TTC549 (cell line): ENCODE results near the gene SYPL1.
"Not testable (repeated sequence)": the region's sequence is repeated elsewhere in the genome, so short reads cannot be mapped to it uniquely, and the experiment has no call there.

ENCODE experiments used
- FAIRE-seq: peaks from 2 replicates; lab custom pipeline; 2012; peaks lifted over from hg19 to GRCh38; lab: Jason Lieb, UNC

Gene SYPL1

DNA sequence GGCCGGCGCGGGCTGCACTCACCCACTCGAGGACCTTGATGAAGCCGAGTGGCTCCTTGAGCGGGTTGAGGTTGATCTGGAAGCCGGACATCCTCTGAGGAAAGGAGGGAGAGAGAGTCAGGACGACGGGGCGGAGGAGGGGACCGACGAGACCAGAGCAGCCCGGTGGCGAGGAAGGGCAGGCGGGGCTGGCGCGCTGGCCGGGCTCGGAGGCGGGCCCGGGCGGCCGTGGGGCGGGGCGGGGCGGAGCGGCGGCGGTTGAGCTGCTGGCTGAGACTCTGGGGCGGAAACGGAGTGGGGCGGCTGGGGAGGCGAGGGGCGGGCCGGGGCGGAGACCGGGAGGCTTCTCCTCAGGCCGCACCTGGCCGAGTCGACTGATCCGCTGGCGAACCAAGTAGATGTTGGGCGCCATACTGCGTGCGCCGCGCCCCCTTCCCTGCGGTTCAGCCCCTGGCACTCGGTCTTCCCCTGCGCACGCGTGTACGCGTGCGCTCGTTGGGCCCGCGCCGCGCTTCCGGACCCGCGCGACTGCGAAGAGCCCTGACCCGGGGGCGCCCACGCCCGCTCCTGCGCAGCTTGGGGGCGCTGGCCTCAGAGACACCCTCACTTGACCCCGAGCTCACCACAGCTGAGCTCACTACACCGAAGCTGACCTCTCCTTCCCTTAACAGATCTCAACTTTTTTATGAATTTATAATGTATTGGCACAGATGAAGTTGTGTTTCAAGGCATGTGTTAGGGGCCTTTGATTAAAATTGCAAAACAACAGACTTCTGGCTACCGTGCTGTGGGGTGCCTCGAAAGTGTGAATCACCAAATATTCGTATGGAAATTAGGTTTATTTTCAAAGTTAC is at the start of gene SYPL1:
Gene SYPL1 (minus strand): TSS at position 195 of the 854 bp plus-strand sequence. CDS start 104 bp downstream, at position 91.
- FAIRE-seq = no peak

DNA sequence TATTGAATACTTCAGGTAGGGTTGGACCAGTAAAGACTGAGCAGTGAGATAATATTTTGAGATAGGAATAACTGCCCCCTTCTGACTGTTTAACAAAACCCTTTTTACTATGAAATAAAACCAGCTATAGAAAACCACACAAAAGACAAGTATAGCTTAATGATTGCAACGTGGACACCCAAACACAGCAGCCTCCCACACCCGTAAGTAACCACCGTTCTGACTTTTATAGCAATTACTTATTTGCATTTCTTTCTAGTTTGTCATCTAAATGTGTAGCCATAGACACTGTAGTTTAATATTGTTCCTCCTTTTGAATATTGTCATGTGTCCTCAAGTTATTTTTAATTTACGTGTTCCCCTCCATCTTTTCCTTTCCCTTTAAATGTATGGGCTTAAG is 42.9 kb upstream of the SYPL1 start:
- no peak for FAIRE-seq

DNA sequence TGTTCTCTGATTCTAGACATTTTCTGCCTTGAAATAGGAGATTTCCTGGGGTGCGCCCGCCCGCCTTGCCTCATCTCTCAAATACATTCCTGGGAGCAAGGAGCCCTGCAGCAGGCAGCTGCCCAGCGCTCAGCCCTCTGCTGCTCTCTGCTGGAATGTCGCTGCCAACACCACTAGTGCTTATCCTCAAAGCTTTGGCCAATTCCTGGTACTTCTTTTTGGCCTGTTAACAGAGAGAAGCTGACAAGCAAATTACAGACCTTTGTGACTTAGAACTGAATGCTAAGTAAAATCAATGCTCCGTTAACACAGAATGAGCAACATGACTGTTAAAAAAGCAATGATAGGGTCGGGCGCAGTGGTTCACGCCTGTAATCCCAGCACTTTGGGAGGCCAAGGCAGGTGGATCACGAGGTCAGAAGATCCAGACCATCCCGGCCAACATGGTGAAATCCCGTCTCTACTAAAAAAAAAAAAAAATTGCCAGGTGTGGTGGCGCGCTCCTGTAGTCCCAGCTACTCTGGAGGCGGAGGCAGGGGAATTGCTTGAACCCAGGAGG is 41.9 kb upstream of the SYPL1 start:
- no peak for FAIRE-seq

DNA sequence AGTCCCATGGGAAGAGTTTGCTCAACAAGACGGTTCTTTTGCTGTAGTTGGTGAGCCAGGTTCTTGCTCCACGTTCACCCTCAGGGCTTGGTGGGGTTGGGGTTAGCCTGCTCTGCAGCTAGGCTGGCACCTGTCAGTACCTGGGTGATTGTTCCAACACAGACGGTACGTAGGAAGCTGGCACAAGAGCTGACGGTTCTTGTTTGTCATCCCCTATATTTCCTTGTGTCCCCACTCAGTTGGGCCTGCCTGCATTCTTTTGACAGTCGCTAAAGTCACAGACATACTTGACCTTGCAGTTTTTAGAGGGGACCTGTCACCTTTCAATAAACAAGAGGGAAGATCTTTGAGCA is 40.2 kb upstream of the SYPL1 start:
- no peak for FAIRE-seq

DNA sequence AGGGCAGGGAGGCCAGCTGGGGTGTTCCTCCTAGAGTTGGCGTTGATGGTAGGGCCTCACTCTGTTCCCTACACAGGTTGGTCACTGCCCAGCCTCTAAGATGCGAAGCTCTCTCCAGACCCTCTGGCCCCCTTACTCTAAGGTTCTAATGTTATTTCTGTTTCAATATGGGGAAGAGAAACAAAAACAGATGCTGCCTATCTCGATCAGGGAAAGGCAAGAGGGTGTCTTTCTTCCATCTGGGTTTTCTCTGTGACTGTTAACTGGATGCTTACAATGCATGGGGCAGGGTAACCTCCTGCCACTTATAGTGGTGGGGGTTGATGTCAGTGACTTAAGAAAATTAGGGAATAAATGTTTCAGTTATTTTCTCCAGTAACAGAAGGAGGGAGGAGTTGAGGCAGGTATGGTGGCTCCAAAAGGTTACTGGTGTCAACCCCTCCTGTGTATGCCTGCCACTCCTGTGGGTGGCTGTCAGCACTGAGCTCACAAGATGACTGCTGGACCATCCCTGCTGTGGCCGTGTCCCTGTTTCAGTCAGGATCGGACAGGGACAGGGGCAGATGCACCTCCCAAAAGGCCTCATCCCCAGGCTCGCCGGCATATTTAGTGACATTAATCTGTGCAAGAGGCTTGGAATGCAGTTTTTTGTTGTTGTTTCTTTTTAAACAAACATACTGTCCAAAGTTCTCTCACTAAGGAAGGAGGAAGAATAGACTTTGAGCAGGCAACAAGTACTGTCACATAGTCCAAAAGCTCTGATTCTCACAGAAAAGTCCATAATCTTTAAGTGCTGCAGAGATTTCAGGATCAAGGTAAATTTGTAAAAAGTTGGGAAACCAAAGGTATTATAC is 39.6 kb upstream of the SYPL1 start:
- FAIRE-seq = no peak

DNA sequence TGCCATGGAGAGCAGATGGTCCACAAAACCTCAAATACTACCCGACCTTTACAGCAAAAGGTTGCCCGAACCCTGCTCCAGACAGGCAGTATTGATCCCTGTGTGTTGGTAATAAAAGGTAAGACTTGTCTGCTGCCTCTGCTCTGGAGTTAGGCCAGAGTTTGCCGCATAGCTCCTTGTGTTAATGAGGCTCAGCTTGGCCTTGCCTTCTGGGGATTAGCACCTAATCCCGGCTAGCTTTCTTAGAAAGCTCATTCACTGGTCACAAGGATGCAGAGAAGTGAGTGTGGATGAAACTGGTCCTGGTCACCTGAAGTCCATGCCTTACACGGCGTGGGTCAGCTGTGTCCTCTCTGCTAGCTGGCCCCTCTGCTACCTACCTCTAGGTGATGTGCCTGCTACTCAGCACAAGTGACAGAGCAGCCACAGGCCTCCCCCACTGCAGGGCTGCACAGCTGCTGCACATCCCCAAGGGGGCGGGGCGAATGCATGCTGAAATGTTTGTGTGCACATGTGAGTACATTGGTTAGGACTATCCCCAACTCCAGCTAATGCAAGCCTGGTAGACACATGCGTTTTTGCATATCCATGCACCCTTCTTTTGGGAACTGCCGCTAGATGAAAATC is 31.7 kb upstream of the SYPL1 start:
- no peak for FAIRE-seq

DNA sequence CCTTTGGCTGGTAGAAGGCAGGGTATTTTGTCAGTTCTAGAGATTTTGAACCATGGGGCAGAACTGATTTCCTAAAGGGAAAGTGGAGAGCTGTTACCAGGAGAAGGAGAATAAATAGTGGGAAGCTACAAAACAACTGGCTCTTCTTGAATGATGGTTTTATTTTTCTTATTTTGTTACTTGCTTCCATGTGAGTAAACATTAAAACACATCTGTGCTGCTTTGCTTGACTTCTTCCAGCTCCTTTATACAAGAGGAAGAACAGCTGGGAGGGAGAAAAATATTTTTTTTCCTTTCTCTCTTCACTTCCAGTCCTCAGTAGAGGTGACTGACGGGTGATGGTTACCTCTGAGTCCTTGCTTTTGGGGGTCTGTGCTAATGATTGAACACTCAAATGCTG is 30.0 kb upstream of the SYPL1 start:
- FAIRE-seq = no peak

DNA sequence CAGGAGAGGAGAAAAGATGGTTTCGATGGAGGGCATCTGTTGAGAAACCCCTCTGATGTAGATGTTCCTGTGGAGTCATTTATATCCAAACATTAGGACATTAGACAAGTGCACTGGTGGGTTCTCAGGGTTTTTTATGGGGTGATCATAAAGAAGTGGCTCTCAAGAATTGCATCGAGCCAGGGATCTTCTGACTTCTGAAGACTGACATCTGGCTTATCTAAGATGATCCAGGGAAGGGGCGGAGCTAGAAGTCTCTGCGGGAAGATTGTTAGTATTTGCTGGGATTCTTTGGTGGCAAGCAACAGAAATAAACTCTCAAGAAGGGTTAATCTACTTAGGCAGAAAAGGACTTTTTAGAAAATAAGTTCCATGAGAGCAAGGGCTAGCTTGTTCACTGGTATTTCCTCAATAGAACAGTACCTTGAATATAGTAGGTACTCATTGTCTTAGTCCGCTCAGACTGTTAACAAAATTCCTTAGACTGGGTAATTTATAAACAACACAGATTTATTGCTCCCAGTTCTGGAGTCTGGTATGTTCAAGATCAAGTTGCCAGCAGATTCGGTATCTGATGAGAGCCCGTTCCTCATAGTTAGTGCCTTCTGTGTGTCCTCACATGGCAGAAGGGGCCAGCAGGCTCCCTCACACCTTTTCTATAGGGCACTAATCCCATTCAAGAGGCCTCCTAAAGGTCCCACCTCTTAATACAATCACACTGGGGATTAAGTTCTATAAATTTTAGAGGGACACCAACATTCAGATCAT is 28.5 kb upstream of the SYPL1 start:
- FAIRE-seq = no peak

DNA sequence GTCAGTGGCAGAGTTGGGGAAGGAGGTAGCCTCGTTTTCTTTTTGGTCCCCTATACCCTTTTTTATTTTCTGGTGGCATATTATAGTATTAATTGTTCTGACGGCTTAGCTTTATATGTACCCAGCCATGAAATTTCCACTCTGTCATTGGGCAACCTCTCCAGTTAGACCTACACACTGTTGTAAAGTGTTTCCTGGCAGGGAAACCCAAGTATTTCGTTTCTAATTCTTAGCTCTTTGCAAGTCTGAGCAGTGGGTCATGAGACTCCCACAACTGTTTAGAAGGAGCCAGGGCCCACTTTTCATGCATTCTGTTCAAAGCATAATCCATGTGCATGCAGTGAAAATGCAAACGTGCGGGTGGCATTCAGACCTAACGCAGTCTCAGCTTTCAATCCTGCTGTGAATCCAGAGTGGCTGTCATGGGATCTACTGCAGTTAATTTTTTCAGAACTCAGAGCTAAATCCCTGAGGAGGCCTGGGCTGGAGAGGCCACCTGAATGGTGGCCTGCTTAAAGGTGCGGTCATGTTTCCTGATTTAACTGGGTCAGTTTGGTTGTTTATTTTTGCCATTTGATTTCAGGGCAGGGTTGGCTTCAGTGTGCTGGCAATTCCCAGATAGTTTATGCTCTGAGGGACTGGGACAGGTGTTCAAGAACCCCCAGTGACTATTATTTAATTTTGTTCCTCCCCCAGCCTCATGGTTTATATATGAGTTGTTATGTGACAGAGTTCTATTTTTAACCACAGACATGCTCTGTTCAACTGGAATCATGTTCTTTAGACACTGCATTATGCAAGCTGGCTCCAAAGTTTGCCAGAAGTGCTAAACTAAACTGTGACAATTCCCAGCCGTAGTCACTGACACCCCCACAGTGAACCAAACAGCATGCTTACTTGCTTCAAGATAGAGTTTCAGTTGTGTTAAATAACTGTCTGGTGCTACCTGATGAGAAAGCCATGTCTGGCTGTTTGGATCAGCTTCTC is 27.4 kb upstream of the SYPL1 start:
- no peak for FAIRE-seq

DNA sequence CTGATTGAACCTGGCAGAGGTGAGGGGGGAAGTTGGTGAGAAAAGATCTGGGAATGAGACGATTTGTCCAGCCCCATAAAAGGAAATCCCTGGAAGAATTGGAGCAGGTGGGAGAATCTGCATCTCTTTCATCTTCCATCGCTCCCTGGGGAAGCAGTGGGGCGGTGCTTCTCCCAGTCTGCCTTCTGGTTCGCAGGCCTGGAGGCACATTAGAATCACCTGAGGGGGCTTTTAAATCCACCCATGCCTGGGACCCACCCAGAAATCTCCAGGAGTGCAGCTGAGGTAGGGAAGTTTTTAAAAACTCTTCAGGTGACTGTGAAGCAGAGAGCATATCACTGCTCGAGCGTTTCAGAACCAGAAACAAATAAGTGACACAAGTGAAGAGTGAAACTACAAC is 26.7 kb upstream of the SYPL1 start:
- no peak for FAIRE-seq

DNA sequence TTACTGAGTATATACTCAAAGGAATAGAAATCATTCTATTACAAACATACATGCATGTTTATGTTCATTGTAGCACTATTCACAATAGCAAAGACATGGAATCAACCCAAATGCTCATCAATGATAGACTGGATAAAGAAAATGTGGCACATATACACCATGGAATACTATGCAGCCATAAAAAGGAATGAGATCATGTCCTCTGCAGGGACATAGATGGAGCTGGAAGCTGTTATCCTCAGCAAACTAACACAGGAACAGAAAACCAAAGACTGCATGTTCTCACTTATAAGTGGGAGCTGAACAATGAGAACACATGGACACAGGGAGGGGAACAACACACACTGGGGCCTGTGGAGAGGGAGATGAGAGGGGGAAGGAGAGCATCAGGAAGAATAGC is 26.1 kb upstream of the SYPL1 start:
- not testable (repeated sequence) for FAIRE-seq

DNA sequence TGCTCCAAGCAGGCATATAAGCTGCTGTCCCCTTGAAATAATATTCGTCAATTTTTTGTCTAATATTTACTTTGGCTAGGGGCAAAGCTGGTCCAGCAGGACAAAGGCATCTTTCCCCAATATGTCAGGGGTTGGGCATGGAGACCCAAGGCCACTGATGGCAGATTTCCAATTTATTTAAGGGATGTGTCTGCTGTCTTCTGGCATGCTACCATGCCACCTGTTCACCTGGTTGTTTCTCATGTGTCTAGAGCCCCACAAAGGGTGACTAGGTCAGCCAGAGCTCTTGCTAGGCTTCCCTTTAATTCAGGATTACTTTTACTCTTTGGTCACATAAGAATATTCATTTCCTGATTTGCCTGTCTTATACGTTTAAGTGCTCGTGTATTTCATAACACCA is 22.1 kb upstream of the SYPL1 start:
- no peak for FAIRE-seq

DNA sequence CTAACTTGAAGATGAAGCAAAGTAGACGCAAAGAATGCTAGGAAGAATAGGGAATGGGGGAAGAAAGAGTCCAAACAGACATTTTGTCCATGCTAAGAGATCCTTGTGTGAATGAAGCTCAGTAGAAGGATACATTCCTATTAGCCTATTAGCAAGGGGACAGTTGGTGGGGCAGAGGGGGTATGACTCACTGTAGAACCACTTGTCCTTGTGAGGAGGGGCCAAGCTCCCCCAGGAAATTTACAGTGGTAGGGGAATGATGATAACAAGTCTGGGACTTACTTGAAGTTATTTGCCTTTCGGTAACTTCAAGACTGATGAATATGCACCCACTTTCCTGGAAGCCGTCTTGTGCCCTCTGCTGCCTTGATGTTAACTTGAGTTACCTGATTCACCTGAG is 17.2 kb upstream of the SYPL1 start:
- no peak for FAIRE-seq

DNA sequence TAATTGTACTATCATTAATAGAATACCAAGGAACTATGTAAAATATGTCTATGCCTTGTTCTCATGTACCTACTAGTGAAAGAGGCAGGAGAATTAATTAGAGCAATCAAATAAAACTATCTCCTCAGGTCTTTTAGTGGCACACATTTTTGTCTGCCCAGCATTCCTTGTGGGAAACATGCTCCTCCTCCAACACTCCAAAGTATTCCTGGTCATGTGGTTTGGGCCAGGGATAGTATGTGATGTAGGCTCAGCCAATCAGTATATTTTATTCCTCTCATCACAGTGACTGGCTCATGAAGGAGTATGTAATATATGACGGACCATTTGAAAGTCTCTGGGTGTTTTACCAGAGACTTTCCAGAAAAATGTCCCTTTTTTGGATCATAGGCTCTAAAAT is 16.7 kb upstream of the SYPL1 start:
- FAIRE-seq = no peak

DNA sequence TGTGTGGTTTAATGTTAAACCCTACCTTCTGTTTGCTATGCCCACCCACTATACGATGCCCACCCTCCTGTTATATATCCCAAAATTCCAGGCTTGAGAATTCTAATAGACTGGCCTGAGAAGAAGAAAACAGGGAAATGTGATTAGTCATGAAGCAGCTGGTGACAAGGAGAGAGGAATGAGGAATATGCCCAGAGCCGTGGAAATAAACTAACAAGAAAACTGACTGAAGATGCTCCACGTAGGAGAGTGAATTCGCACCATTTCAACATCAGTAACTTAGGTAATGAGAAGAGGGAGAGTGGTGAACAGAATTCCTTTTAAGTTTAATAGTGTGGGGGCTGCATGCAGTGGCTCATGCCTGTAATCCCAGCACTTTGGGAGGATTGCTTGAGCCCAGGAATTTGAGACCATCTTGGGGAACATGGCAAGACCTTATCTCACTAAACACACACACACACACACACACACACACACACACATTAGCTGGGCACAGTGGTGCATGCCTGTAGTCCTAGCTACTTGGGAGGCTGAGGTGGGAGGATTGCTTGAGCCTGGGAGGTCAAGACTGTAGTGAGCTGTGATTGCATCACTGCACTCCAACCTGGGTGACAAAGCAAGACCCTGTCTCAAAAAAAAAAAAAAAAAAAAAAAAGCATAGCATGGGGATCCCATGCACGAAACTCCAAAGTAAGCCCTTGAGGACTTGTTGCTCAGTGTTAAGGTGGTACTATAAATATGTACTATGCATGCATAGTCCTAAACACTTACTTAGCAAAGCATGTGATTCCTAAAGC is 16.1 kb upstream of the SYPL1 start:
- FAIRE-seq = no peak

DNA sequence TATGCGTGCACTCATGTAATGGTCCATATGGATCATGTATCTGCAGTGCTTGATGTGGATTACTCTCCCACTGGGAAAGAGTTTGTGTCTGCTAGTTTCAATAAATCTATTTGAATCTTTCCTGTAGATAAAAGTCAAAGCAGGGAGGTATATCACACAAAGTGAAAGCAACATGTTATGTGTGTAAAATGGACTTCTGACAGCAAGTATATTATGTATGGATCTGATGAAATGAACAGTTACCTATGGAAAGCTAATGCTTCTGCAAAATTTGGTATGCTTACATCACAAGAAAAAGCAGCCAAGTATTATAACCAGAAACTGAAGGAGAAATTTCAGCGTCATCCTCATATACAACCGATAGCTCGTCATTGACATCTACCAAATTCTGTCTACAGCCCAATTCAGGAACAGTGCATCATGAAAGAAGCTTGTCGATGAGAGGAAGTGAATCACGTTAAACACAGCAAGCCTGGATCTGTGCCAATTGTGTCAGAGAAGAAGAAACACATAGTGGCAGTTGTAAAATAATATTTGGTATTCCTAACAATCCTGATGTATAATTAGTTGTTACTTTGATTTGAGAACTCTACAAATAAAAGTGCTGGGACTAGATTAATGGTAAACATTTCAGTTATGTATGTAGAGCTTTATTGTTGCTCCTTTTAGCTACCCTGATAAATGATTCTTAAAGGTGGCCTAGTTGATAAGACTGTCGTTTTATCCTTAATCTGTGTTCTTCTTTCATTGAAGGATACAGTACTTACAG is 14.2 kb upstream of the SYPL1 start:
- FAIRE-seq = no peak

DNA sequence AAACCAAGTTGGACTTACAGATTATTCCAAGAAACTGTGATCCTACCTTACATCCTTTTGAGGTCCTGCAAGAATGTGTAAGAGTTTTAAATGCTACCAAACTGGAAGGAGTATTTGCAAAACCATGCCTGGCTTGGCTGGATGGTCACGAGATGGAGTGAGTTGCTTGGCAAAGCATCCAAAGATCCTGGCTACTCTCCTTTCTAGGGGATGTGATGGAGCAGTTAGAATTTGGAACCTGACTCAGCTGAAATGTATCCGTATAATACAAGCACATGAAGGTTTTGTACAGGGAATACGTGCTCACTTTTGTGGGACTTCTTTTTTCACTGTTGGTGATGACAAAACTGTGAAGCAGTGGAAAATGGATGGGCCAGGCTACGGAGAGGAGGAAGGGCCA is 13.3 kb upstream of the SYPL1 start:
- FAIRE-seq = no peak

DNA sequence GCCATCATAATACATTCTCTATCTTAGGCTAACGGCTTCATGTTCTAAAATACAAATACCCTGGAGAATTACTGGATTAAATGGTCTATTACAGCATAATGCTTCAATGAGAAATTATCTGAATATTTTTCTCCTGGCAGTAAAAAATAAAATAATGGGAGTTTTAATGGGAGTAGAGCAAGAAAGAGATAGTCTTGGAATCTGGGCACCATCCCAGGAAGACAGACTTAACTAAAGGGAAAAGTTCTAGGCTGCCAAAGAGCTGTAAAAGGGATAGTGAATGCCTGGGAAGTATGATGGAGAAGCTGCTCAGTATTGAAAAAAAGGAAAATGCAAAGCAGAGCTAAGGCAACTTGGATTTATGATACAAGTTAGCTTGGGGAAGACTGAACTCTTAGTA is 12.1 kb upstream of the SYPL1 start:
- no peak for FAIRE-seq

DNA sequence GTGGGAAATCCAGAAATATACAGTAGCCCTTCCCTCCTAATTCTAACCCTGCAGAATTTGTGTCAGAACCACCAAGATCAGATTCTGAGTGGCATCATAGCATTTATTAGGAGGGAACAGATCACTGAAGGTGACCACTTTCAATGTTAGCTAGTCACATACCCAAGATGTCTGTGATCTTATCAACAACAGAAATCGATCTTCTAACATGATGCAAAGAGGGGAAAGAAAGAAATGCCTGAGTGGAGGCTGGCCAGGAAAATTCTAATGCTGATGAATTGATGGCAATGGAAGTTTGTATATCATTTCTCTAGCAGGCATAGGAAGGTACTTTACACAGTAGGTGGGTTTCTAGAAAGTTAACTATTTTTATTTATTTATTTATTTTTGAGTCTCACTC is 10.6 kb upstream of the SYPL1 start:
- FAIRE-seq = no peak
